DOHH2 (cell line): ENCODE data around the gene RNF2.

ENCODE experiments used
- CTCF ChIP-seq: fragments of 200-600 bp; sonication (generic); IDR thresholded peaks from one replicate; pipeline ENCODE4 v1.5.1; 2014; ENCODE audit warnings: antibody characterized with exemption, mild to moderate bottlenecking, low read depth, low read length; ENCODE audit not compliant: poor library complexity, severe bottlenecking
- EZH2phosphoT487 ChIP-seq: fragments of 200-600 bp; sonication (generic); IDR thresholded peaks from 2 replicates; pipeline ENCODE4 v1.6.1; 2017; ENCODE audit warnings: borderline replicate concordance, mild to moderate bottlenecking, antibody characterized with exemption, low read length, moderate library complexity, mixed read lengths

GRCh38 chr1:185038813-185039376, 6.5 kb upstream of the RNF2 start:
- TF ChIP-seq CTCF (no peak), EZH2phosphoT487 (no peak)
